IPS-18c (cell line): ENCODE data around the gene FDXR.

Source experiments
- H3K4me3 ChIP-seq: 2 replicates; pipeline ENCODE4 v1.7.0; 2013; ENCODE audit warnings: low read depth, mild to moderate bottlenecking, low read length, moderate library complexity; ENCODE audit not compliant: insufficient read depth
- H3K9me3 ChIP-seq: one replicate; pipeline ENCODE4 v1.6.1; 2013; ENCODE audit warnings: mild to moderate bottlenecking, low read length, moderate library complexity; ENCODE audit not compliant: control insufficient read depth, insufficient read depth

FDXR gene

GRCh38 chr17:74864297-74864865 is 8.4 kb downstream of the FDXR start:
- no peak overlapping the region for H3K4me3 ChIP-seq

GRCh38 chr17:74863420-74864296 is 9.1 kb downstream of the FDXR start:
- Histone ChIP-seq H3K4me3 (no peak overlapping the region), H3K9me3 (no peaks in the 10 kb centered on the region)

More at GRCh38 chr17:74864297-74864865, 8.4 kb downstream of the FDXR start:
- H3K9me3 ChIP-seq, result no peaks in the 10 kb centered on the region

- H3K9me3 ChIP-seq, result no peaks in the 10 kb centered on the region
- no peak overlapping the region for H3K4me3 ChIP-seq
Measured at GRCh38 chr17:74862919-74863318, 9.9 kb downstream of the FDXR start.

- Histone ChIP-seq H3K9me3 (no peaks in the 10 kb centered on the region), H3K4me3 (no peak overlapping the region; the same call in 1 of the 2 replicates)
Measured at GRCh38 chr17:74862108-74862901, 10.5 kb downstream of the FDXR start.

GRCh38 chr17:74861662-74862107 is 11.1 kb downstream of the FDXR start:
- Histone ChIP-seq H3K4me3 (no peak overlapping the region; the same call in 1 of the 2 replicates), H3K9me3 (no peaks in the 10 kb centered on the region)

- H3K4me3 ChIP-seq, result peak overlapping the region; percentile 44
- no peaks in the 10 kb centered on the region for H3K9me3 ChIP-seq
Measured at GRCh38 chr17:74860872-74861661, 11.7 kb downstream of the FDXR start.

GRCh38 chr17:74860229-74860871 is 12.4 kb downstream of the FDXR start:
- Histone ChIP-seq H3K9me3 (no peaks in the 10 kb centered on the region), H3K4me3 (0 out of 2 replicates have a peak overlapping the region, but pooled peaks have one; percentile 44)

- peak within 1 kb of the TSS; percentile 44 for H3K4me3 ChIP-seq
- no peaks in the 10 kb centered on the region for H3K9me3 ChIP-seq
Measured at GRCh38 chr17:74859459-74860228, 13.2 kb downstream of the FDXR start, which contains the start of gene GRIN2C. GRIN2C (minus strand) TSS chr17:74859885; CDS start chr17:74855092, 4,793 bp downstream.

- Histone ChIP-seq H3K9me3 (no peaks in the 10 kb centered on the region), H3K4me3 (no peak overlapping the region)
Measured at GRCh38 chr17:74858672-74859458, 13.9 kb downstream of the FDXR start.

- no peak overlapping the region for H3K4me3 ChIP-seq
- peaks cover 1% of the 10 kb centered on the region for H3K9me3 ChIP-seq
Measured at GRCh38 chr17:74857191-74857590, 15.6 kb downstream of the FDXR start.

- peaks cover 6% of the 10 kb centered on the region for H3K9me3 ChIP-seq
- H3K4me3 ChIP-seq, result no peak overlapping the region
Measured at GRCh38 chr17:74856112-74856511, 16.7 kb downstream of the FDXR start.

GRCh38 chr17:74855323-74855722 is 17.5 kb downstream of the FDXR start:
- Histone ChIP-seq H3K4me3 (no peak overlapping the region), H3K9me3 (peaks cover 6% of the 10 kb centered on the region)

- H3K9me3 ChIP-seq, result peaks cover 6% of the 10 kb centered on the region
- H3K4me3 ChIP-seq, result no peak overlapping the region
Measured at GRCh38 chr17:74854792-74855191, 18.0 kb downstream of the FDXR start.

- no peak overlapping the region for H3K4me3 ChIP-seq
- peaks cover 6% of the 10 kb centered on the region for H3K9me3 ChIP-seq
Measured at GRCh38 chr17:74853669-74854068, 19.1 kb downstream of the FDXR start.

- Histone ChIP-seq H3K9me3 (peaks cover 6% of the 10 kb centered on the region), H3K4me3 (peak overlapping the region; percentile 59)
Measured at GRCh38 chr17:74853048-74853397, 19.8 kb downstream of the FDXR start.
